GM21717 (cell line): ENCODE results near the gene TMEM127.
"Not testable (repeated sequence)": the region's sequence is repeated elsewhere in the genome, so short reads cannot be mapped to it uniquely, and the experiment has no call there.

Experiments
- ATAC-seq: cut with Tn5 transposase; IDR thresholded peaks from one replicate; pipeline ENCODE4 v1.9.1; 2021; ENCODE audit warnings: mild to moderate bottlenecking, moderate library complexity; ENCODE audit not compliant: unreplicated experiment

TMEM127 gene

DNA sequence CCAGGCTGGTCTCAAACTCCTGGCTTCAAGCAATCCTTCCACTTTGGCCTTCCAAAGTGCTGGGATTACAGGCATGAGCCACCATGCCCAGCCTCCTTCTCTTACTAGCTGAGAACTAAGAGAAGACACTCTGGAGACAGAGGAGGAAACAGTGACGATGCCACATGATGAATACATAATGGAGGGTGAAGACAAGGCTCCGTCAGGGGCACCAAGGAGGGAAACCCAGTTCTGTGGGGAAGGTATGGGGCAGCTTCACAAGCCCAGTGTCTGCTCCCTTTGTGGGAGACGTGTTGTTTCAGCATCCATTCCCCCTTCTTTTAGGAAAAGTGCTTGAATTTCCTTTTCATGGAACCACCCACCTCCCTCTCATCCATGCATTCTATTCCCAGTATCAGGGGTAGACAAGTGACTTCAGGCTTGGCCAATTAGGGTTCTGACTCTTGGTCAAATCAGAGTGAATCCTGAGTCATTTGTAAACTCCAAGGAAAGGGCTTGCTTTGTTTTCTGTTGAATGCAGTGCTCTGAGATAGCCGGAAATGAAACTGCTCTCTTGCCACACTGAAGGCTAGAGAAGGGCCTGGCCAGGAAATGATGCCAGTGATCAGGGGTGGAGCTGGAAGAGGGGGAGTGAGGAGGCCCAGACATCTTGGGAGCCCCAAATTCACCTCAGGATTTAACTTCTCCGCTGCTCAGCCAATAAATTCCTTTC is 23.7 kb downstream of the TMEM127 start:
- peak; percentile 83 for ATAC-seq

DNA sequence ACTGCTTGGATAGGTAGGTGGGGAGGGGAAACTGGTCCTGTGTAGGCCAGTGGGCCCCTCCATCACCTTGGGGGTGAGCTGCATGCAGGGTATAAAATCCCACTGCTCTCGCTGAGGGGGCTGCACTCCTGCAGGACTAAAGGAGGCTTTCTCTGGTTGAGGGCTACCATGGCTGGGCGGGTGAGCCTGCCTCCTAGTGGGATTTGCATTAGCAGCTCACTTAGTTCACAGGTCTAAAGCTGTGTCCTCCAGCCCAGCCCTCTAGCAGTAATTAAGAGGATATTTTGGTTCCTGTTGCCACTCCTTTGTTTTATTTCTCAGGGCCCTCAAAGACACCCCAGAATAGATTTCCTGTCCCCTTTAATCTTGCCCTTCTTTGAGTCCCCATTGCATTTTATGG is 24.6 kb downstream of the TMEM127 start:
- no peak for ATAC-seq

DNA sequence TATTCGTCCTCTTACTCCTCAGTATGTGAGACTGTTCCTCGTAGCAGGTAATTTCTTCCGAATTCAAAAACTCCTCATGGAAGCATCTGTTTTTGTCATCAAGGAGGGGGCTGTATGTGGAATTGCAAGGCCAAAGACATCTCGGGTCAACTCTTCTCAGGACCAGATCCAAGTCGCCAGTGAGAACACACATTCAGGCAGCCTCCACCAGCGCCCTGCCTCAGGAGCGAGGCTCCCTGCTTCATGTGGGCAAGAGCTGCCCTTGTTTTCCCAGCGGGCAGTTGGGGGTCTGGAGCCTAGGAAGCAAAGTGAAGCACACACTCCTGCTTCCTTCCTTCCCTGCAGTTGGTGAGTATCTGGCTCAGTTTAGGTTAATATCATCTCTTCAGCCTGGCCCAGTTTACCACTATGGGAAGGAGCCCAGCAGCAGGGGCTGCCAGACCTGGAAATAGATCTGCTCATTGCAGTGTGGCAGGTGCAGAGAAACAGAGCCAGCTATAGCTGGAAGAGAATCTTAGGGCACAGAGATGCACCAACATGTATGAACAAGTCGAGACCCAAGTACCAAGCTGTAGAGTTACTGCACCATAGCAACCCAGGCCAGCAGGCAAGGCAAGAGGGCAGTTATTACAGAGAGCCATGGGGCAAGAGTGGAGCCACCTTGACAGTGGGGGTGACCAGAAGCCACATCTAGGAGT is 25.3 kb downstream of the TMEM127 start:
- no peak for ATAC-seq

DNA sequence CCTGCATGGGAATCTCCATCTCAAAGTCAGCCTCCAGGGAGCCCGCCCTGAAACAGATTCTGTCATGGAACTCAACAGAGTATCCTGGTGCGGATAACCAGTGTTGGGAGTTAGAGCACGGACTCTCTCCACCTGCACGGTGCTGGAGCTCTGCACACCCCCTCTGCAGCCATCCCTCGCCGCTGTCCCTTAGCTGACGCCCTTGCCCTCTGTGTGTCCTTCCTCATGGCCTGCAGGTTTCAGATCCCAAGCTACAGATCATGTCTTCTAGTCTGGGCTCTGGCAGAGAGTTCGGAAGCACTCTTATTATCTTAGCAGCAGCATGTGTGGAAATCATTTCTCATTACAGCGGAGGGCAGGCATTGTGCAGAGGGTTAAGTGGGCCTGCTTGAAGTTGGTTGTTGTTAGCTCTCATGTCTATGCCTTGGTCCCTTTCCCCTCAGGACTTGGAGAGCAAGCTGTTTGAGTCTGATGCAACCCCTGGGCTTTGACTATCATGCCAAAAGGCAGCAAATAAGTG is 26.0 kb downstream of the TMEM127 start:
- ATAC-seq = no peak

DNA sequence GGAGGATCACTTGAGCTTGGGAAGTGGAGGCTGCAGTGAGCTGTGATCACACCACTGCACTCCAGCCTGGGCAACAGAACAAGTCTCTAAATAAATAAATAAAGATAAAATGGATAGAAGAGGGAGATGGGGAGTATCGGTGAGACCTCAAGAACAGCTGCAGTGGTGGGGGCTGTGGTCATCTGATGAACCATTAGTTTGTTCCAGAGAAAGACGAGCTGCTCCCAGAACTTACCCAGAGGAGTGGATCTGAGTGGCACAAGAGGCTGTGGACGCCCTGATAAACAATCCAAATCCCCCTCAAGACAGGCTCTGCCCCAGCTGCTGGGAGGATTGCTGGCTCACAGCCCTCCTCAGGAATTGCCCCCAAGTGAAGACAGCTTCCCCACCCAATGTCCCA is 26.7 kb downstream of the TMEM127 start:
- no peak for ATAC-seq

DNA sequence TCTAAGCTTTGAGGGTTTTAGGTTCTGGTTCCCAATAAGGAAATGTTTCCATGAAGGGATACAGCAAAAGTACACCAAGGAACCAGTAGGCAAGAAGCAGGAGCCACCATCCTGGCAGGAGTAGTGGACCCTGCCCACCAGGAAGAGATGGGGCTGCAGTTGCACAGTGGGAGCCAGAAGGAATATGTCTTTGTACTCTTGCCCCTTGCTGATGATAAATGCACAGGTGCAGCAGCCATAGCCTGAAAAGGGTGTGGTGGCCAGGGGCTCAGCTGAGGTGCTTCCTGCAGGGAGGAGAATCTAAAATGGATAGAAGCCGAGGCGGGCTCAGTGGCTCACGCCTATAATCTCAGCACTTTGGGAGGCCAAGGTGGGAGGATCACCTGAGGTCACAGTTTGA is 27.5 kb downstream of the TMEM127 start:
- no peak for ATAC-seq

DNA sequence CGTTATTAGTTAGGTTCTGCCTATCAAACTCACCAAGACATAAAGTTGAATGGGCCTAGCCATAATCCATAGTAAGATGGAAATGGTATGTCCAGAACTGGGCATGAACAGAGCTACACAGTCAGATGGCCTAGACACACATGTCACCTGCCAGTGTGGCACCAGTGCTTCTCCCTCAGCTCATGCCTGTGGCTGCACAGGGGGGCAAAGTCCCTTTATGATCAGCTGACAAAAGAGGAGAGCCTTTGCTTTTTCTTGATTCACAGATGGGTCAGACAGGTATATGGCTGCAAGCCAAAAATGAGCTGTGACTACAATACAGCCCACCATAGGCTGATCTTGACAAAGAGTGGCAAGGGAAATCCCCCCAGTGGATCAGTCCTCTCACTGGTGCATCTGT is 28.9 kb downstream of the TMEM127 start:
- no peak for ATAC-seq

DNA sequence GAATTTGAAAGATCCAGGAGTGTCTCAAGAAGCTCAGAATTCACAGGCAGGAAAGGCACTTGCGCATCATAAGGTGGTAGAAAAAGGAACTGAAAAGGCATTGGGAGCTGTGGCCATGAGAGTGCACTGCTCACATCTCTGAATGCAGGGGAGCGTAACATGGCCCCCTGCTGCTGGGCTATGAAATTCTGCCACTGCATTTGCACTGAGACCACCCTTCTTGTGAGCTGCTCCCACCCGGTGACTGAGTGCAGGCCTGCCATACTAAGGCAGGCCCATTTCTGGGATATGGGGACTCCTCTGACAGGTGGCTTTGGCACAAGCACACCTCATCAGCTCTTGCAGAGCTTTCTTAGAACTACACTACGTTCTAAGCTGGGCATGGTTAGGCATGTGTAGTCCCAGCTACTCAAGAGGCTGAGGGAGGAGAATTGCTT is 31.9 kb downstream of the TMEM127 start:
- peak; percentile 81 for ATAC-seq

DNA sequence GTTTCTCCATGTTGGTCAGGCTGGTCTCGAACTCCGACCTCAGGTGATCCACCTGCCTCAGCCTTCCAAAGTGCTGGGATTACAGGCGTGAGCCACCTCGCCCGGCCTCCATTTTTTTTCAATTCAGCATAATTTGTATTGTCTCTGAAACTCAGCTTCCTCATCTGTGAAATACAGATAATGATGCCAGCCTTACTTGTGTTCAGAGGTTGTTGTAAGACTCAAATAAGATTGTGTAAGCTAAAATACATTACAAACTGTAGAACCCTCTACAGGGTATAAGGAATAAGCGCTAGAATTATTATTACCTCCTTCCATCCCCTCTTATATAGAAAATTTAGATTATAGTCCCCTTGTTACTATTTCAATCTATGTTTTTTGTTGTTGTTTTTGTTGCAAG is 32.4 kb downstream of the TMEM127 start:
- ATAC-seq = no peak

DNA sequence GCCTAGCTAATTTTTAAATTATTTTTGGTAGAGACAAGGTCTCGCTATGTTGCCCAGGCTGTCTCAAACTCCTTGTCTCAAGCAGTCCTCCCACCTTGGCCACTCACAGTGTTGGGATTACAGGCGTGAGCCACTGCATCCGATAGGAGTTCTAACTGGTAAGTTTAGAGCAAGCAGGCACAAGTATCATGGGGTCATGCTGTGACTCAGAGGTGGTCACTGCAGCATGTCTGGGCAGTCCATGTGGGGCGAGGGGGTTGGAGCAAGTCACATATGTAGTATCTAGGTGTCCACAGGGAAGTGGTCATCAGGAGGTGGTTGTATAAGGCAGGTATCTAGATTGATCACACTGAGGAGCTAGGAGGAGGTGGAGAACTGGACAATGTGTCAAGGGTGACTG is 34.5 kb downstream of the TMEM127 start:
- ATAC-seq = no peak

DNA sequence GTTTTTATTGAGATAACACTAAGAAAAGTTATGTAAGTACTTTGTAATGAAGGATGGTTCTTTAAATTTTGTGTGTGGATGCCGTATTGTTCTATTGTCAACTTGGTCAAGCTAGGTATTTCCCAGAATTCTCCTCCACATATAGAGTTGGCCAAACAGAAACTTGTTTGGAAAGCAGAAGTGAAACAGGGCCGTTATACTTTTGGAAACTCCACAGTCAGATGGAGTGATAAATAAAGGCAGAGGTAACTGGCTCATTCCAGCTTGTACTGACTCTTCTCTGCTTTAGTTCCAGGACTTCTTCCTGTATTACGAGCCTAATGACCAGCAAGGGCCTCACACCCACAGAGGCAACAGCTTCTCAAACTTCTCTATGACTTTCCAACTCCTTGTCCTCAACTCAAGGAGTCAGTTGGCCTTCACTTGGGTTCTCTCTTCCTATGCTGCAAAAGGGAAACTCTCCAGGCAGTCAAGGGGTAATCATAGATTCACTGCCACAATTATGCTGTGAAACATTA is 40.7 kb downstream of the TMEM127 start:
- ATAC-seq = no peak

DNA sequence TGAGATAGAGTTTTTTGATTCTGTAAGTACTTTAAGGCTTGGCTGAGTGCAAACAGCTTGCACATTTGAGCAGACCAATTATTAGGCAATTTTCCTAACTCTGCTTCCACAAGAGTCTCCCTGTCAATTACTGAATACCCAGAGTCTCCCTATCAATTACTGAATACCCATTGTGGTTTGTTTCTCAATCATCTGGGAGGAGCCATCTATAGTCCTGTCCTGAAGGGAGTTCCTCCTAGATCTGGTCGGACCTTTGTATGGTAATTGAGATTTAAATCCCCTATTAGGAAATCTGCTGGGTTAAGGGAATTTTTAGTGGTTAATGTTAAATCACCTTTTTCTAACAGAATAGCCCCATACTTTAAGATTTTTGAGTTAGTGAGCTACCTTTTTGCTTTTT is 44.7 kb downstream of the TMEM127 start:
- not testable (repeated sequence) for ATAC-seq

DNA sequence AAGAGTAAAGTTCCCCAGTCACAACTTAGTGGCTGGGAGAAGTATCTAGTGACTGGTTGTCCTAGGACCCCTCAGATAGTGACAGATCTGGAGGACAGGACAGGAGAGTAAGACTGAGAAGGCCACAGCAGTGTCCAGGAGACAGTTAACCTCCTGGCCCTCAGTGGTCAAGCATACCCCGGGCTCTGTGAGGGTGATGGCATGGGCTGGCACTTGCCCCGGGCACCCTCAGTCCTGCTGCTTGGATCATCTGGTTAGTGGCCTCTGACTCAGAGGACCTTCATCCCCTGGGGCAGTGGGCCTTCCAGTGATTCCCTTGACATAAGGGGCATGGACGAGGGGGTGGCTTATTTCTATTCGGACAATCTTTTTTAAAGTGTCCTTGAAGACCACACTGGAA is 45.8 kb downstream of the TMEM127 start:
- ATAC-seq = not testable (repeated sequence)

DNA sequence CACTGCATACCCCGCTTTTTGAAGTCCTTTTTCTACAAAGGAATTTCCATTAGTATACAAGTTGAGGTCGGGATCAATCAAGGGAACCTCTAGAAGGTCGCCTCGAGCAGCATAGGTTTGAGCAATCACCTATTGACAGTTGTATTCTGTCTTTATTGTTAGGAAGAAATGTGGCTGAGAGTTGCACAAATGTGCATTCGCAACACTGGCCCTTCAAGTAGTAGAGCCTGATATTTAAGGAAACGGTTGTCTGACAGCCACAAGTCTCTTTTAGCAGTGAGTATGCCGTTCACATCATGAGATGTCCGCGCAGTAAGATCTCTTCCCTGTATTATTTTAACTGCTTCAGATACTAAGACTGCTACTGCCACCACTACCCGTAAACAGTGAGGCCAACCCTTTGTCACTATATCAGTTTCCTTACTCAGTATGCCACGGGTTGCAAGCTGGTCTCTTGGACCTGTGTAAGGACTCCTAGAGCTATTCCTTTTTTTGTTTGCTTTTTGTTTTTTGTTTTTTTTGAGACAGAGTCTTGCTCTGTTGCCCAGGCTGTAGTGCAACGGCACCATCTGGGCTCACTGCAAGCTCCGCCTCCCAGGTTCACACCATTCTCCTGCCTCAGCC is 47.2 kb downstream of the TMEM127 start:
- no peak for ATAC-seq

DNA sequence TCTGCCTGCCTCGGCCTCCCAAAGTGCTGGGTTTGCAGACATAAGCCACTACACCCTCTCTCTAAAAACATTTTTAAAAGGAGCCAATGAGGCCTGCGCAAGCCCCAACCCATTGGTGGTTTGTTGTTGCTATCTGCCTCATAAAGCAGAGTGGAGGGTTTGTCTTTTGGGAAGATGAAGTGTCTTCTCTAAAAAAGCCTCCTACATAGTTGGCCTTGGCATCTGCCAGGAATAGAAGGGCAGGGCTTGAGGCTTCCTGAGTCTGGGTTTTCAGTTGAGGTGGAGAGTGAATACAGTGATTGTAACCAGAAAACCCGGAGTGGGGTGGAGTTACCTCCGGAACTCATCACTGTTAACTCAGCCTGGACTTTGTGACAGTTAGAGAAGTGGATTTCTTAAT is 51.2 kb downstream of the TMEM127 start:
- ATAC-seq = no peak

DNA sequence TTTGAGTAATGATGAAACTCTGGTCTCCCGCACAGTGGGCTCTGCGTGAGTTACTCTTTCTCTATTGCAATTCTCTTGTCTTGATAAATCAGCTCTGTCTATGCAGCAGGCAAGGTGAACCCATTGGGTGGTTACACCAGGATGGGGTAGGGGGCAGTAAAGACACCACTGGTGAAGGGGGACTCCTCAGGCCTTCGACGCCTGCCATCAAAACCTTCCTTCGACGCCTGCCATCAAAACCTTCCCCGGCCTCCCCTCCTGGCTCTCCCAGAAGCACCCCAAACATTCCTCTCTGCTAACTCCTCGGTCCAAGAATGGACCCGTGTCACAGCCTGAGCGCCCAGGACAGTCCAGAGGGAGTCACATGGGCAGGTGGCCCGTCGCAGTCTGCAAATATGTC is 52.4 kb downstream of the TMEM127 start:
- ATAC-seq = no peak

DNA sequence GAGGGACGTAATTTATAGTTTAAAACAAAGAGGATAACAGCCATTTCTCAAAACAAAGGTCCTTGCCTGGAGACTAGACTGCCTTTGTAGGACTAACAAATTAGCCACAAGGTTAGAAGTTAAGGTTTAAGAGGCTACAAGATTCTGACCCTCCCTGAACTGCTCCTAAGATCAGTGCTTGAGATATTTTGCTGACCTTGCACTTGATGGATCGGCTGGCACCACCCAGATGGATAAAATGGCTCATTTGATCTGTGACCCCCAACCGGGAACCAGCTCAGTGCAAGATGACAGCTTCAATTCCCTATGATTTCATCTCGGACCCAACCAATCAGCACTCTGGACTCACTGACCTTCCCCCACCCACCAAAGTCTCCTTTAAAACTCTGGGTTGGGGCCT is 53.5 kb downstream of the TMEM127 start:
- ATAC-seq = no peak

DNA sequence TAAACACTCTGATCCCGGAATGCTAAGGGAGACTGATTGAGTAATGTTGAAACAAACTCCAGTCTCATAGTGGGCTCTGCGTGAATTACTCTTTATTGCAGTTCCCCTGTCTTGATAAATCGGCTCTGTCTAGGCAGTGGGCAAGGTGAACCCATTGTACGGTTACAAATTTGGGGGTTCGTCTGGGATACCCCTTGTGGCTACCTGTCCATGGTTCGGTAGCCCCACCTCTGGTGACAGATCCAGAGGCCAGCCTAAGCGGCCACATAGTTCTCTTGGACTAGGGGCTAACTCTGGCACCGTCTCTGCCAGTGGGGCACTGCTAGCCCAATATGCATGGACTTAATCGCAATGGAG is 56.1 kb downstream of the TMEM127 start:
- ATAC-seq = no peak

DNA sequence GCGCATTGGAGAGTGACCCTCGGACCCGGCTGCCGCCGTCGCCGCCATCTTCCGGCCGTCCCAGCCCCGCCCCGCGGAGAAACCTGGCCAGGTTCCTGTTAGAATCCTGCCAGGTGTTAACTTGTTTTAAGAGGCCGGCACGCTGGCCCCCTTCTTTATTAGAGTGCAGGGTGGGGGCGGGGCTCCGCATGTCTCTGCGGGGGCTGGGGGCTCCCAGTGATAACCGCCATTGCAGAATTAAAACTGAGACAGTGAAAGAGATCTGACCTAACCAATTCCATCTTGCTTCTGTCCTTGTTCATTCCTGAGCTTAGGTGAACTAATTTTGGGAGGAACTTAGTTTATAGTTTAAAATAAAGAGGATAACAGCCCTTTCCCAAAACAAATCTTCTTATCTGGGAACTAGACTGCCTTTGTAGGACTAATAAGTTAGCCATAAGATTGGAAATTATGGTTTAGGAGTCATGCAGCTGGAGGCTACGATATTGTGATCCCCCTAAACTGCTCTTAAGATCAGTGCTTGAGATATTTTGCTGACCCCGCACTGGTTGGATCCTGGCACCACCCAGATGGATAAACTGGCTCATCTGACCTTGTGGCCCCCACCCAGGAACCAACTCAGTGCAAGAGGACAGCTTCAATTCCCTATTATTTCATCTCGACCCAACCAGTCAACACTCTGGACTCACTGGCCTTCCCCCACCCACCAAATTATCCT is 56.6 kb downstream of the TMEM127 start:
- no peak for ATAC-seq

DNA sequence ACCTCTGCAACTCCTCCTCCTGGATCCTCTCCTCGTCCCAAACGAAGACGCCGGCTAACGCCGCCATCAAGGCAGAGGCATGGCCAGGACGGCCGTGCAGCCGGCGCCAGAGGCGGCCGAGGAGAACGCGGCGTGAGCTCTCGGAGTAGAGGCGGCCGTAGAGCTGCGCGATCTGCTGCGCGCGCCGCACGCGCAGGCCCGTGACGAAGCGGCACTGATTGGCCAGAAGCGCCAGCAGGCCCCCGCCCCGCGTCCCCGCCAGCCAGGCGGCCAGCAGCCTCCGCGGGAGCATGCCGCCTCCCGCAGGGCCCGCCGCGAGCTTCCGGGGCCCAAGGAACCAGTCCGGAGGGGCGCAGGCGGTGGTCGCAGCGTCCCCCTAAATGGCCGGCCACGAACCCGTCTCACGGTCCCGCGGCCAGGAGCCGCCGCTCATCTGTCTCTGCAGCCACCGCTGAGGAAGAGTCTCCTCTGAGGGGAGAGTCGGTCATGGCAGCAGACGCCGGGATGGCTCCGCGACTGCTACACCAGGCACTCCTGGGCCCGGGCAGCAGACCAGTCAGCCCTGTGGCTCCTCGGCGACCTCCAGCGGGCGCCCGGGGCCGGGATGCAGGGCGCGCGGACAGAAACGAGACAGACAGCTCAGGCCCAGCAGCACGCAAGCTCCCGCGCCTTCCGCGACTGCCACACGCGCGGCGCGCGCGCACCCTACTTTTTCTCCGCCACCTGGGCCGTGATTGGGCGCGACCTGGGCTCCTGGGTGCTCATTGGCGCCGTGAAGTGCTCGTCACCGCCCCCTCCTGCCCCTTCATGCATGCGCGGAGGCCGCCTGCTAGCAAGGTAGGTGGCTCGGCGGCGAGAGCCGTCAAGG is 57.4 kb downstream of the TMEM127 start, which contains the start of gene STARD7:
STARD7 (minus strand) TSS at position 685 of the 868 bp plus-strand sequence; CDS start at position 292, 393 bp downstream.
- ATAC-seq = peak; percentile 80
